Neural progenitor cell (in vitro differentiated cells): ENCODE data around the gene SYT7.

Experiments
- EZH2 ChIP-seq: fragments of 200-600 bp; sonication (generic); IDR thresholded peaks from 2 replicates; pipeline ENCODE4 v1.6.1; 2017; ENCODE audit warnings: antibody characterized with exemption, mild to moderate bottlenecking, moderate library complexity
- TF ChIP-seq, protein P1 (sequence below): fragments of 200-600 bp; sonication (generic); IDR thresholded peaks from 2 replicates; pipeline ENCODE4 v1.5.1; 2017; ENCODE audit warnings: antibody characterized with exemption, mild to moderate bottlenecking

DNA sequence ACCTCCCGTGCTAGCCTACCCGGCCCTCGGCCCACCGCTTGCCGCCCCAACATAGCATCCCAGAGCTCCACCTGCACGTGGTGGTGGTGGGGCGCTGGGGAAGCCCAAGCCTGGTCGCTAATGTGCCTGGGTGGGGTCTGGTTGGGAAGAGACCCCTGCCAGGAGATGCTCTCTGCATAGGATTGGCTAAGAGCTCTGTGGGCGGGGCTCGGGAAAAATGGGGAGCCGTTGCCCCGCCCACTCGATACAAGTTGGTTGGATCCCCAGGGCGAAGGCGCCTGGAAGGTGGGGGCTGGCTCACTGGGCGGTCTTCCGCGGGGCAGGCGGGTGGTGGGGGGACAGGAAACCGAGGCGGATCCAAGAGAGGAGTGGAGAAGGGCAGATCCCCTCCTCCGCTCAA lies 64.7 kb downstream of the SYT7 start:
- TF ChIP-seq, protein P1, sequence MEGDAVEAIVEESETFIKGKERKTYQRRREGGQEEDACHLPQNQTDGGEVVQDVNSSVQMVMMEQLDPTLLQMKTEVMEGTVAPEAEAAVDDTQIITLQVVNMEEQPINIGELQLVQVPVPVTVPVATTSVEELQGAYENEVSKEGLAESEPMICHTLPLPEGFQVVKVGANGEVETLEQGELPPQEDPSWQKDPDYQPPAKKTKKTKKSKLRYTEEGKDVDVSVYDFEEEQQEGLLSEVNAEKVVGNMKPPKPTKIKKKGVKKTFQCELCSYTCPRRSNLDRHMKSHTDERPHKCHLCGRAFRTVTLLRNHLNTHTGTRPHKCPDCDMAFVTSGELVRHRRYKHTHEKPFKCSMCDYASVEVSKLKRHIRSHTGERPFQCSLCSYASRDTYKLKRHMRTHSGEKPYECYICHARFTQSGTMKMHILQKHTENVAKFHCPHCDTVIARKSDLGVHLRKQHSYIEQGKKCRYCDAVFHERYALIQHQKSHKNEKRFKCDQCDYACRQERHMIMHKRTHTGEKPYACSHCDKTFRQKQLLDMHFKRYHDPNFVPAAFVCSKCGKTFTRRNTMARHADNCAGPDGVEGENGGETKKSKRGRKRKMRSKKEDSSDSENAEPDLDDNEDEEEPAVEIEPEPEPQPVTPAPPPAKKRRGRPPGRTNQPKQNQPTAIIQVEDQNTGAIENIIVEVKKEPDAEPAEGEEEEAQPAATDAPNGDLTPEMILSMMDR = no peak
- no peak for TF ChIP-seq EZH2
